ENCODE measurements around the gene ABLIM1.
A peak's percentile ranks its signal among the peaks of the same experiment; 100 is the strongest.

The ABLIM1 gene

DNA sequence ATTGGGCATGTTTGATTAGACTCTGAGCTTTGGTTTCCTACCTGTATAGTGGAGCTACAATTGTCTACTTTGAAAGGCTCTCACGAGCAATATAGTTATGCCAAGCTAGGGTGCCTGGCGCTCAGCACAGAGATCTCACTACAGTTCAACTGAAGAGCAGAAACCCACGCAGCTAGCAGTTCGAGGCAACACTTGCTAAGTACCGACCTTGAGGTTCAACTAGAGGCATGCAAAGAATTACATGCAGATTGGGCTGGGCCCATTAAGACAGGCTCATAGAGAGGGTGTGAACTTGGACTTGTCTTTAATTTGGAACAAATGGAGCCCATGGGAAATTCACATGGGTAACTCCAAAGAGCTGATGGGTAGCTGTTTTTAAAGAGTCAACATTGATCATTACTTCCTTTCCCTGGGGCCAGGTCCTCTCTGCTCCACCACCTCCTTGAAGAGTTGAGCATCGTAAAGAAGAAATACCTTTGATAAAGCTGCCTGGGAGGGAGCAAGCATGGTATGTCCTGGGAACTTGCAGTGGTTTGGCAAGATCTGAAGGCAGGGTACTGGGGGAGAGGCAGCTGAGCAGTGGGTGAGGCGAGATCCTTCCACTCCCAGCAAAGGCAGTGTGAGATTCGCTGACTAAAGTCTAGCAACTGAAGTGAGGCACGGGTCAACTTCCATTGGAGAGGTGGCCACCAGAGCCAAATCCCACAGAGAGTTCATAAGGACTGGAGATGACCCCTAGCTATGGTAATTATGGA is 228.3 kb downstream of the ABLIM1 start:
- Histone ChIP-seq H3K9me3 (ENCODE audit: control insufficient read depth, insufficient read depth, low read length) (no peaks in the 10 kb centered on the region), H3K36me3 (ENCODE audit: insufficient read depth, low read length) (no peaks in the 10 kb centered on the region), H3K9ac (ENCODE audit: low read depth, low read length) (no peak overlapping the region)

GRCh38 chr10:114427124-114427852 is 230.8 kb downstream of the ABLIM1 start:
- H3K4me1 ChIP-seq (ENCODE audit: insufficient read depth, low read length), result 0 out of 2 replicates have a peak, but pooled peaks cover 2% of the 10 kb centered on the region
- no peaks in the 10 kb centered on the region for H3K9me3 ChIP-seq (ENCODE audit: control insufficient read depth, insufficient read depth, low read length)
- no peak overlapping the region for H3K9ac ChIP-seq (ENCODE audit: low read depth, low read length)
- H3K36me3 ChIP-seq (ENCODE audit: insufficient read depth, low read length), result no peaks in the 10 kb centered on the region

More for the DNA sequence above, 228.3 kb downstream of the ABLIM1 start:
- H3K4me1 ChIP-seq (ENCODE audit: insufficient read depth, low read length), result 0 out of 2 replicates have a peak, but pooled peaks cover 2% of the 10 kb centered on the region

DNA sequence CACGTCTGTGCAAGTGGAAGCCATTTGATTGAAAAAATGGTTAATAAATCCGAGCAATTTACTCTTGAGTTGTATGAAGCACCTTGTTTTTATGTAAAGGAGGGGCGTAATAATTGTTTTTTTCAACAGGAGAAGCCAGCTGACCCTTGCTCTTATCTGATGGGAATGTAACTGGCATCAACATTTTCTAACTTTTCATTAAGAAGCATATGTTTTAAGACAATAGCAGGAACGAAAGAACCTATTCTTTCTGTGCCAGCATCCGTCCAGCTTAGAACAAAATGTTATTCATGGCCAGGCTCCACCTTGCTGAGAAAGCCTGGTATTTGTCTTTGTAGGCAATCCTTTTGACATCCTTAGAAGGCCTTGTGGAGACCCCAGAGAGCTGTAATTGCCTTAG is 231.6 kb downstream of the ABLIM1 start:
- no peaks in the 10 kb centered on the region for H3K9me3 ChIP-seq (ENCODE audit: control insufficient read depth, insufficient read depth, low read length)
- H3K36me3 ChIP-seq (ENCODE audit: insufficient read depth, low read length), result no peaks in the 10 kb centered on the region
- 0 out of 2 replicates have a peak, but pooled peaks cover 2% of the 10 kb centered on the region for H3K4me1 ChIP-seq (ENCODE audit: insufficient read depth, low read length)
- no peak overlapping the region for H3K9ac ChIP-seq (ENCODE audit: low read depth, low read length)

DNA sequence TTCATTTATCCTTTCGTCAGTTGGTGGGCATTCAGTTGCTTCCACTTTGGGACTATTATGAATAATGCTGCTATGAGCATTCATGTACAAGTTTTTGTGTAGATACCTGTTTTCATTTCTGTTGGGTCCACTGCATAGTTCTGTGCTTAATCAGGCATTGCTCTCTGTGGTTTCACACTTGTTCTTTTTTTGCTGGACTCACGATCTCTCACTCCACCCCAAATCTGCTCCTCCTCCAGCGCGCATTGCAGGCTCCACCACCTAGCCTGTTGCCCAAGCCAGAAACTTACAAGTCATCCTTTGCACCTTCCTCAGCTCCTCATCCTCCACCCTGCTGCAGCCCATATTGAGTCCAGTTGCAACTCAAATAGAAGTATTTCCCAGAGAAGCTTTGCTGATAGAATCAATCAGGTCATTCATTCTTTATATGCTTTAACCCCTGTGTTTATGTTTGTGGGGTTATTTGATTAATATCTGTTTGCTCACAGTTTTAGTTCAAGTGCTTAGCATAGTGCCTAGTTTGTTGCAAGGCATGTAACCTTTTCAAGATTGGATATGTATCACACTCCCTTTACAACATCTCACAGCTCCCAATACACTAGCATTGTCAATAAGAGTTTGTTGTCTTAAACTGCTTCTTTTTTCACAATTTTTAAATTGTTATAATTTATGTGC is 237.1 kb downstream of the ABLIM1 start:
- no peaks in the 10 kb centered on the region; the same call in 1 of the 2 replicates for H3K9me3 ChIP-seq (ENCODE audit: control insufficient read depth, insufficient read depth, low read length)
- no peaks in the 10 kb centered on the region for H3K36me3 ChIP-seq (ENCODE audit: insufficient read depth, low read length)
- H3K9ac ChIP-seq (ENCODE audit: low read depth, low read length), result no peak overlapping the region
- H3K4me1 ChIP-seq (ENCODE audit: insufficient read depth, low read length), result no peaks in the 10 kb centered on the region

DNA sequence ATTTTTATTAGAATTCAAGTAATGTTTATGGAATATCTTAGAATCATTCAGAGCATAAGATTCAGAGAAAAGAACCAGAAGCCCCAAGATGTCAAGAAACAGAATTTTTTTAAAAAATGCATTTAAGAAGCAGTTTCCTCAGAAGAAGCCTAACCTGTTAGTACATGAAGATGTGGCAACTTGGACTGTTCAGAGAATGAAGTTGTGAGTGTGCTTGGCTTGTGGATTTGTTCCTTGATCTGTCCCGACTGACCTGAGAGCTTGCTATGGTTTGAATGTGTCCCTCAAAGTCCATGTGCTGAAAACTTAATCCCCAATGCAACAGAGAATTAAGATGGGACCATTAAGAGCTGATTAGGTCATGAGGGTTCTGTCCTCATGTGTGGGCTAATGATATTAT is 240.0 kb downstream of the ABLIM1 start:
- no peaks in the 10 kb centered on the region for H3K36me3 ChIP-seq (ENCODE audit: insufficient read depth, low read length)
- H3K9me3 ChIP-seq (ENCODE audit: control insufficient read depth, insufficient read depth, low read length), result no peaks in the 10 kb centered on the region; the same call in 1 of the 2 replicates
- no peak overlapping the region for H3K9ac ChIP-seq (ENCODE audit: low read depth, low read length)
- H3K4me1 ChIP-seq (ENCODE audit: insufficient read depth, low read length), result no peaks in the 10 kb centered on the region

DNA sequence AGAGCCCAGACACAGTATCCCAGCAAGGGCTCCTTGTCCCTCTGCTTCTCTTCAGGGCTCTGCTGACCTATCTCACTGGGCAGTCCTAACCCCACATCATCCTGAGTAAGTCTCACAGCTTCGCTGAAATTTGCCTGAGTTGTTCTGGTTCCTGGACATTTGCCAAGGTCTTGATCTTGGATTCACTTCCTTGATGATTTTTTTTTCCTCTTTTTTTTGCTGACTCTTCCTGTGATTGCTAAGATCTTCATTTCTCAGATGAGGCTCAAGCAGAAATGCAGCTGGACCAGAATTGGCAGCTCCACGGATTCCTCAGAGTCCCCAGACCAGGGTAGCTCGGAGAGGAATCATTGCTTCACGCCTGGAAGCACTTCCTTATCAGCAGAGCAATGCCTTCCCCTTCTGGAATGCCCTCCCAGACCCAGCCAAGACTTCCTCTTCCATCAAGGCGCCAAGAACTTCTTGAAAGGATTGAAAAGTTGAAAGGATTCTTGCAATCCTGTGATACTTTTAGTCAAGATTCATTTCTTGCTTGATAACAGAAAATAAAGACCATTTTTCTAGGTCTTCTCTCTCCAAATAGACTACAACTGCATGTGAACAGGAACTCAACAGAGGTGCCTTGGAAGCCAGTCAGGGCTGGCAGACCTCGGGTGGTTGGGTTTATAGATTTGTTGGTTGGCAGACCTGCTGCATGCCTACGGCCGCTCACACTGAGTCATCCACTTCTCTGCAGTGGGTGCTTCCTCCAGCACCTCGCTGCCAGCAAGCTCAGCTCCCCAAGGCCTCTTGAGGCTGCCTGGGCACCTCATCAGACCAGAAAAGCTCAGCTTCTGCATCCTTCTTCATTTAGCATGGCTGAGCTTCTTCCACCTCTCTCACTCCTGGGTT is 244.9 kb downstream of the ABLIM1 start:
- Histone ChIP-seq H3K36me3 (ENCODE audit: insufficient read depth, low read length) (no peaks in the 10 kb centered on the region), H3K9me3 (ENCODE audit: control insufficient read depth, insufficient read depth, low read length) (no peaks in the 10 kb centered on the region), H3K4me1 (ENCODE audit: insufficient read depth, low read length) (peaks cover 16% of the 10 kb centered on the region; the same call in 1 of the 2 replicates), H3K9ac (ENCODE audit: low read depth, low read length) (no peak overlapping the region)

- H3K9ac ChIP-seq (ENCODE audit: low read depth, low read length), result no peak overlapping the region
- H3K4me1 ChIP-seq (ENCODE audit: insufficient read depth, low read length), result peaks cover 21% of the 10 kb centered on the region; the same call in 1 of the 2 replicates
- H3K36me3 ChIP-seq (ENCODE audit: insufficient read depth, low read length), result no peaks in the 10 kb centered on the region
- no peaks in the 10 kb centered on the region for H3K9me3 ChIP-seq (ENCODE audit: control insufficient read depth, insufficient read depth, low read length)
These were observed 249.1 kb downstream of the ABLIM1 start for GRCh38 chr10:114408968-114409444.

GRCh38 chr10:114408112-114408967 is 249.7 kb downstream of the ABLIM1 start:
- H3K4me1 ChIP-seq (ENCODE audit: insufficient read depth, low read length), result peaks cover 21% of the 10 kb centered on the region; the same call in 1 of the 2 replicates
- H3K36me3 ChIP-seq (ENCODE audit: insufficient read depth, low read length), result no peaks in the 10 kb centered on the region
- no peaks in the 10 kb centered on the region for H3K9me3 ChIP-seq (ENCODE audit: control insufficient read depth, insufficient read depth, low read length)
- no peak overlapping the region for H3K9ac ChIP-seq (ENCODE audit: low read depth, low read length)

DNA sequence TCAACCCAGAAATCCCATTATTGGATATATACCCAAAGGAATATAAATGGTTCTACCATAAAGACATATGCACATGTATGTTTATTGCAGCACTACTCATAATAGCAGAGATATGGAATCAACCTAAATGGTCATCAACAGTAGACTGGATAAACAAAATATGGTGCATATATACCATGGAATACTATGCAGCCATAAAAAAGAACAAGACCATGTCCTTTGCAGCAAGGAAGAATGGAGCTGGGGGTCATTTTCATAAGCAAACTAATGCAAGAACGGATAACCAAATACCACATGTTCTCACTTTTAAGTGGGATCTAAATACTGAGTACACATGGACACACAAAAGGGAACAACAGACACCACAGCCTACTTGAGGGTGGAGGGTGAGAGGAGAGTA is 251.6 kb downstream of the ABLIM1 start:
- Histone ChIP-seq H3K9ac (ENCODE audit: low read depth, low read length) (no peak overlapping the region), H3K4me1 (ENCODE audit: insufficient read depth, low read length) (peaks cover 34% of the 10 kb centered on the region), H3K9me3 (ENCODE audit: control insufficient read depth, insufficient read depth, low read length) (no peaks in the 10 kb centered on the region), H3K36me3 (ENCODE audit: insufficient read depth, low read length) (no peaks in the 10 kb centered on the region)

GRCh38 chr10:114405011-114405350 is 253.1 kb downstream of the ABLIM1 start:
- Histone ChIP-seq H3K4me1 (ENCODE audit: insufficient read depth, low read length) (peaks cover 34% of the 10 kb centered on the region), H3K9ac (ENCODE audit: low read depth, low read length) (peak overlapping the region; percentile 83), H3K36me3 (ENCODE audit: insufficient read depth, low read length) (no peaks in the 10 kb centered on the region), H3K9me3 (ENCODE audit: control insufficient read depth, insufficient read depth, low read length) (no peaks in the 10 kb centered on the region)

- H3K4me1 ChIP-seq (ENCODE audit: insufficient read depth, low read length), result peaks cover 30% of the 10 kb centered on the region
- H3K9me3 ChIP-seq (ENCODE audit: control insufficient read depth, insufficient read depth, low read length), result no peaks in the 10 kb centered on the region
- H3K36me3 ChIP-seq (ENCODE audit: insufficient read depth, low read length), result no peaks in the 10 kb centered on the region
- peak within 1 kb of the TSS; percentile 83 for H3K9ac ChIP-seq (ENCODE audit: low read depth, low read length)
These were observed 253.7 kb downstream of the ABLIM1 start, which contains the start of gene AFAP1L2 for GRCh38 chr10:114404171-114405010. Gene AFAP1L2, minus strand, starts transcription at chr10:114404502. Its CDS starts 47 bp downstream, at chr10:114404455.

DNA sequence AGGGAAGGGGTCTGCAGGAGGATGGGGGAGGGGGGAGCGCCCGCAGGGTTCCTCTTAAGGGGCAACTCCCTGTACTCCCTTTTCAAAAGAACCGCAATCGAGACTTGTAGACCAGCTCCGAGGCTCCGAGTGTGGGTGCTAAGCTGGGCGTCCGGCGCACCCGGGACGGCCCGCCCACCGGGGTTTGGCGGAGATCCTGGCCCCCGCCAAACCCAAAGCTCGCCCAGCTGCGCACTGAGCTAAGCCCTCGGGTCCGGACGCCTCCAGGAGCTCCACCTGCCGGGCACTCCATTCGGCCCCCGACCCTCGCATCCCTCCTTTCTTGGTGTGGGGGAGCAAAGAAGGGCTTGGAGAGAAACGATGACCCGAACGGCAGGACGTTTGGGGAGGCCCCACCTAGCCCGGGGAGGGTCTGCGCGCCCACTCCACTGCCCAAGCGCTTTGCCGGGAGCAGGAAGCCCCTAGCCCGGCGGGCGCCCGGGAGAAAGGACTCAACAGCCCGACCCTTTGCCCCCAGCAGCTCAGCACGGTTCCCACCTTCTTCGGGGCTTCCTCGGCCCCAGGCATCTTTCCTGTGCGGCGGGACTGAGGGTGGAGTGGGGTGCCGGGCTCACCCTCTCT is 254.4 kb downstream of the ABLIM1 start:
- Histone ChIP-seq H3K36me3 (ENCODE audit: insufficient read depth, low read length) (no peaks in the 10 kb centered on the region), H3K9me3 (ENCODE audit: control insufficient read depth, insufficient read depth, low read length) (no peaks in the 10 kb centered on the region), H3K4me1 (ENCODE audit: insufficient read depth, low read length) (peaks cover 23% of the 10 kb centered on the region), H3K9ac (ENCODE audit: low read depth, low read length) (peak overlapping the region; percentile 83)
